PFSK-1 (cell line): Measurements from ENCODE around the gene DYNLT4.

ENCODE experiments used
- POLR2AphosphoS5 ChIP-seq: IDR thresholded peaks from 2 replicates; pipeline ENCODE4 v1.6.1; 2012; ENCODE audit warnings: low read depth, mild to moderate bottlenecking, control low read depth, low read length, moderate library complexity
- REST ChIP-seq, 2 experiments: IDR thresholded peaks; 2 replicates each; pipeline versions ENCODE4 v1.6.1 to v1.8.0; 2011 to 2012; ENCODE audit warnings: low read depth in 2 of 2, low read length in 2 of 2, control low read depth in 1 of 2, inconsistent platforms in 1 of 2, mild to moderate bottlenecking in 1 of 2, moderate library complexity in 1 of 2; ENCODE audit not compliant: insufficient read depth in 1 of 2
- SIN3A ChIP-seq: IDR thresholded peaks from 2 replicates; pipeline ENCODE4 v1.6.1; 2012; ENCODE audit warnings: mild to moderate bottlenecking, low read length, moderate library complexity, borderline replicate concordance; ENCODE audit not compliant: insufficient read depth
- TAF1 ChIP-seq: IDR thresholded peaks from 2 replicates; pipeline ENCODE4 v1.6.1; 2012; ENCODE audit warnings: low read length, control low read depth, borderline replicate concordance; ENCODE audit not compliant: insufficient read depth

GRCh38 chr1:44855742-44856141 is 48.6 kb upstream of the DYNLT4 start:
- no peak for TF ChIP-seq POLR2AphosphoS5
- no peak for TF ChIP-seq SIN3A
- no peak for TF ChIP-seq REST (IDR thresholded peaks at IDR 0.05; ENCODE audit: insufficient read depth in 1 of 2, low read depth in 2 of 2, low read length in 2 of 2)
- no peak for TF ChIP-seq TAF1
